Measurements from ENCODE around the gene PTF1A.

DNA sequence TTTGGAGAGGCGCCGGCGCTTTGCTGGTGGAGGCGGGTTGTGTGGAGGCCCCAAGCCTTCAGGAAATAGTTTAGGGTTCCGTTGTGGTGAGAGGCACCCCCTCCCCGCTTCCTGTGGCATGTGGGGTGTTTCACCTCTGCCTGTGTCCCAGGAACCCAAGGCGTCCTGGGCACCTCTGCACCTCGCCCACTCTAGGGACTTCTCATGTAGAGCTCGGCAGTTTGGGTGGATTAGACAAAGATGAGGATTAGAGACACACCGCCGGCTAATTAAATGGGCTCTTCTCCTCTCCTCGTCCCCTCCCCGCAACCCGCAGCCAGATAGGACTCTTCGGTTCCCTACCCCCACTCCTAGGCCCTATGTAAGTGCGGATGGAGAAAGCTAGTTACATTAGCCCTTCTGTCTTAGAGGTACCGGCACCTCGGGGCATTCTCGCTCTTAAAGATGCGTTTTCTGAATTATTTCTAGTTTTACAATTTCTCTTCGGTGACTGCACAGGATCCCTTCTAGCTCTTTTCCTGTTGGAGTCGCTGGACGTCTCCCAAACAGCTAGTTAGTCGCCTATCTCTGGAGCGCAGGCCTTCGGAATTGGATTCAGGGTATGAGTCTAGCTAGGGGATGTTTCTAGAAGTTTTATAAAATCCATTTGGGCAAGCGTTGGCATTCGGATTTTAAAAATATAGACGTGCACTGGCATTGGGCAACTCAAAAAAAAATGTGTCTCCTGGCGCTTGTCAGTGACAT, 7.8 kb downstream of the PTF1A start:
- TF ChIP-seq, protein P1, sequence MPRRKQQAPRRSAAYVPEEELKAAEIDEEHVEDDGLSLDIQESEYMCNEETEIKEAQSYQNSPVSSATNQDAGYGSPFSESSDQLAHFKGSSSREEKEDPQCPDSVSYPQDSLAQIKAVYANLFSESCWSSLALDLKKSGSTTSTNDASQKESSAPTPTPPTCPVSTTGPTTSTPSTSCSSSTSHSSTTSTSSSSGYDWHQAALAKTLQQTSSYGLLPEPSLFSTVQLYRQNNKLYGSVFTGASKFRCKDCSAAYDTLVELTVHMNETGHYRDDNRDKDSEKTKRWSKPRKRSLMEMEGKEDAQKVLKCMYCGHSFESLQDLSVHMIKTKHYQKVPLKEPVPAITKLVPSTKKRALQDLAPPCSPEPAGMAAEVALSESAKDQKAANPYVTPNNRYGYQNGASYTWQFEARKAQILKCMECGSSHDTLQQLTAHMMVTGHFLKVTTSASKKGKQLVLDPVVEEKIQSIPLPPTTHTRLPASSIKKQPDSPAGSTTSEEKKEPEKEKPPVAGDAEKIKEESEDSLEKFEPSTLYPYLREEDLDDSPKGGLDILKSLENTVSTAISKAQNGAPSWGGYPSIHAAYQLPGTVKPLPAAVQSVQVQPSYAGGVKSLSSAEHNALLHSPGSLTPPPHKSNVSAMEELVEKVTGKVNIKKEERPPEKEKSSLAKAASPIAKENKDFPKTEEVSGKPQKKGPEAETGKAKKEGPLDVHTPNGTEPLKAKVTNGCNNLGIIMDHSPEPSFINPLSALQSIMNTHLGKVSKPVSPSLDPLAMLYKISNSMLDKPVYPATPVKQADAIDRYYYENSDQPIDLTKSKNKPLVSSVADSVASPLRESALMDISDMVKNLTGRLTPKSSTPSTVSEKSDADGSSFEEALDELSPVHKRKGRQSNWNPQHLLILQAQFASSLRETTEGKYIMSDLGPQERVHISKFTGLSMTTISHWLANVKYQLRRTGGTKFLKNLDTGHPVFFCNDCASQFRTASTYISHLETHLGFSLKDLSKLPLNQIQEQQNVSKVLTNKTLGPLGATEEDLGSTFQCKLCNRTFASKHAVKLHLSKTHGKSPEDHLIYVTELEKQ (CRISPR knock-in tag; IDR thresholded peaks at IDR 0.05): no peak
- no peak for TF ChIP-seq POLR2AphosphoS2 (IDR thresholded peaks at IDR 0.05; ENCODE audit: low read length)
- TF ChIP-seq ELF4 (CRISPR knock-in tag; IDR thresholded peaks at IDR 0.05): no peak
- TF ChIP-seq NCOA1 (IDR thresholded peaks at IDR 0.05; ENCODE audit: low read depth): no peak
- TF ChIP-seq, protein P2, sequence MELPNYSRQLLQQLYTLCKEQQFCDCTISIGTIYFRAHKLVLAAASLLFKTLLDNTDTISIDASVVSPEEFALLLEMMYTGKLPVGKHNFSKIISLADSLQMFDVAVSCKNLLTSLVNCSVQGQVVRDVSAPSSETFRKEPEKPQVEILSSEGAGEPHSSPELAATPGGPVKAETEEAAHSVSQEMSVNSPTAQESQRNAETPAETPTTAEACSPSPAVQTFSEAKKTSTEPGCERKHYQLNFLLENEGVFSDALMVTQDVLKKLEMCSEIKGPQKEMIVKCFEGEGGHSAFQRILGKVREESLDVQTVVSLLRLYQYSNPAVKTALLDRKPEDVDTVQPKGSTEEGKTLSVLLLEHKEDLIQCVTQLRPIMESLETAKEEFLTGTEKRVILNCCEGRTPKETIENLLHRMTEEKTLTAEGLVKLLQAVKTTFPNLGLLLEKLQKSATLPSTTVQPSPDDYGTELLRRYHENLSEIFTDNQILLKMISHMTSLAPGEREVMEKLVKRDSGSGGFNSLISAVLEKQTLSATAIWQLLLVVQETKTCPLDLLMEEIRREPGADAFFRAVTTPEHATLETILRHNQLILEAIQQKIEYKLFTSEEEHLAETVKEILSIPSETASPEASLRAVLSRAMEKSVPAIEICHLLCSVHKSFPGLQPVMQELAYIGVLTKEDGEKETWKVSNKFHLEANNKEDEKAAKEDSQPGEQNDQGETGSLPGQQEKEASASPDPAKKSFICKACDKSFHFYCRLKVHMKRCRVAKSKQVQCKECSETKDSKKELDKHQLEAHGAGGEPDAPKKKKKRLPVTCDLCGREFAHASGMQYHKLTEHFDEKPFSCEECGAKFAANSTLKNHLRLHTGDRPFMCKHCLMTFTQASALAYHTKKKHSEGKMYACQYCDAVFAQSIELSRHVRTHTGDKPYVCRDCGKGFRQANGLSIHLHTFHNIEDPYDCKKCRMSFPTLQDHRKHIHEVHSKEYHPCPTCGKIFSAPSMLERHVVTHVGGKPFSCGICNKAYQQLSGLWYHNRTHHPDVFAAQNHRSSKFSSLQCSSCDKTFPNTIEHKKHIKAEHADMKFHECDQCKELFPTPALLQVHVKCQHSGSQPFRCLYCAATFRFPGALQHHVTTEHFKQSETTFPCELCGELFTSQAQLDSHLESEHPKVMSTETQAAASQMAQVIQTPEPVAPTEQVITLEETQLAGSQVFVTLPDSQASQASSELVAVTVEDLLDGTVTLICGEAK (IDR thresholded peaks at IDR 0.05): no peak
- TF ChIP-seq, protein P2 (CRISPR knock-in tag; IDR thresholded peaks at IDR 0.05): no peak
- TF ChIP-seq POLR2AphosphoS5 (IDR thresholded peaks at IDR 0.05; ENCODE audit: control insufficient read depth, insufficient read depth, low read depth, low read length): no peak
